H9 (cell line): ENCODE results near the gene LEMD1. TPM values are rescaled to one million over a fixed set of nuclear protein-coding genes. Genes with fewer than 3 reads are reported as not detected.

Experiments used
- DNase-seq: peaks from one replicate; pipeline ENCODE4 v3.0.0-alpha.2; 2017
- H2AFZ ChIP-seq: one replicate; pipeline ENCODE4 v1.6.1; 2013; ENCODE audit warnings: mild to moderate bottlenecking, low read length, control low read depth, moderate library complexity
- H2AK5ac ChIP-seq: 2 replicates; pipeline ENCODE4 v1.6.1; 2013; ENCODE audit warnings: low read length, control low read depth, mixed read lengths; ENCODE audit not compliant: insufficient read length
- H2BK120ac ChIP-seq: one replicate; pipeline ENCODE4 v1.6.1; 2013; ENCODE audit warnings: low read depth, mild to moderate bottlenecking, low read length, control low read depth, inconsistent platforms; ENCODE audit not compliant: poor library complexity, severe bottlenecking
- H2BK12ac ChIP-seq: 2 replicates; pipeline ENCODE4 v1.6.1; 2013; ENCODE audit warnings: low read length, control low read depth, mixed read lengths, low read depth; ENCODE audit not compliant: insufficient read length
- H2BK15ac ChIP-seq: 2 replicates; pipeline ENCODE4 v1.6.1; 2013; ENCODE audit warnings: low read depth, low read length, control low read depth
- H2BK20ac ChIP-seq: one replicate; pipeline ENCODE4 v1.6.1; 2013; ENCODE audit warnings: low read depth, mild to moderate bottlenecking, low read length, control low read depth, inconsistent platforms; ENCODE audit not compliant: poor library complexity, severe bottlenecking
- H2BK5ac ChIP-seq: 2 replicates; pipeline ENCODE4 v1.6.1; 2013; ENCODE audit warnings: low read length, control low read depth, mixed read lengths; ENCODE audit not compliant: insufficient read length
- H3K14ac ChIP-seq: 2 replicates; pipeline ENCODE4 v1.6.1; 2013; ENCODE audit warnings: low read length, control low read depth; ENCODE audit not compliant: insufficient read depth
- H3K18ac ChIP-seq: 2 replicates; pipeline ENCODE4 v1.6.1; 2013; ENCODE audit warnings: low read depth, mild to moderate bottlenecking, mixed read lengths, low read length, control low read depth; ENCODE audit not compliant: insufficient read length
- H3K23ac ChIP-seq: 2 replicates; pipeline ENCODE4 v1.6.1; 2013; ENCODE audit warnings: low read length, control low read depth, mixed read lengths, low read depth; ENCODE audit not compliant: insufficient read length
- H3K23me2 ChIP-seq: 2 replicates; pipeline ENCODE4 v1.6.1; 2013; ENCODE audit warnings: low read depth, mild to moderate bottlenecking, mixed read lengths, low read length, control low read depth; ENCODE audit not compliant: insufficient read length, poor library complexity, severe bottlenecking
- H3K27ac ChIP-seq: 2 replicates; pipeline ENCODE4 v1.5.1; 2013; ENCODE audit warnings: low read length, control low read depth, mixed read lengths, low read depth; ENCODE audit not compliant: insufficient read length
- H3K27me3 ChIP-seq: 2 replicates; pipeline ENCODE4 v1.6.1; 2013; ENCODE audit warnings: low read length, control low read depth, inconsistent platforms; ENCODE audit not compliant: insufficient read depth
- H3K4ac ChIP-seq: 2 replicates; pipeline ENCODE4 v1.6.1; 2013; ENCODE audit warnings: low read depth, mild to moderate bottlenecking, control low read depth, inconsistent platforms, low read length, moderate library complexity
- H3K4me1 ChIP-seq: 2 replicates; pipeline ENCODE4 v1.6.1; 2013; ENCODE audit warnings: low read length, control low read depth, inconsistent platforms; ENCODE audit not compliant: insufficient read depth
- H3K4me2 ChIP-seq: 2 replicates; pipeline ENCODE4 v1.6.1; 2013; ENCODE audit warnings: low read length, control low read depth, mixed read lengths; ENCODE audit not compliant: insufficient read length, insufficient read depth
- H3K56ac ChIP-seq: 2 replicates; pipeline ENCODE4 v1.6.1; 2013; ENCODE audit warnings: low read depth, mild to moderate bottlenecking, mixed read lengths, low read length, control low read depth; ENCODE audit not compliant: insufficient read length
- H3K79me1 ChIP-seq: 2 replicates; pipeline ENCODE4 v1.6.1; 2013; ENCODE audit warnings: low read depth, mild to moderate bottlenecking, moderate library complexity, low read length, control low read depth, inconsistent platforms; ENCODE audit not compliant: insufficient read depth, poor library complexity, severe bottlenecking
- H3K79me2 ChIP-seq: 2 replicates; pipeline ENCODE4 v1.6.1; 2013; ENCODE audit warnings: low read length, control low read depth, inconsistent platforms; ENCODE audit not compliant: insufficient read depth
- H3K9ac ChIP-seq: 2 replicates; pipeline ENCODE4 v1.6.1; 2013; ENCODE audit warnings: low read length, control low read depth, mixed read lengths; ENCODE audit not compliant: insufficient read length; ENCODE audit errors: extremely low read depth
- H3K9me3 ChIP-seq: one replicate; pipeline ENCODE4 v1.6.1; 2013; ENCODE audit warnings: low read depth, low read length, inconsistent platforms; ENCODE audit not compliant: control insufficient read depth
- H3T11ph ChIP-seq: one replicate; pipeline ENCODE4 v1.6.1; 2013; ENCODE audit warnings: mild to moderate bottlenecking, low read length, control low read depth, inconsistent platforms
- H4K20me1 ChIP-seq: one replicate; pipeline ENCODE4 v1.6.1; 2013; ENCODE audit not compliant: control insufficient read depth, insufficient read length, insufficient read depth
- H4K5ac ChIP-seq: 2 replicates; pipeline ENCODE4 v1.6.1; 2013; ENCODE audit warnings: low read depth, mild to moderate bottlenecking, mixed read lengths, low read length, control low read depth; ENCODE audit not compliant: insufficient read length
- H4K8ac ChIP-seq: replicated peaks from 2 replicates; pipeline ENCODE4 v1.6.1; 2013; ENCODE audit warnings: low read length, control low read depth, mixed read lengths, low read depth; ENCODE audit not compliant: insufficient read length
- H4K91ac ChIP-seq: 2 replicates; pipeline ENCODE4 v1.6.1; 2013; ENCODE audit warnings: low read depth, mild to moderate bottlenecking, moderate library complexity, mixed read lengths, low read length, control low read depth; ENCODE audit not compliant: insufficient read length
- H3K27ac Mint-ChIP-seq, 3 experiments: 2 replicates in 2 of 3; 3 replicates in 1 of 3; pipeline ENCODE4 v1.8.0; 2020 to 2021; ENCODE audit warnings: mixed read lengths in 3 of 3, mild to moderate bottlenecking in 1 of 3, moderate library complexity in 1 of 3
- H3K27me3 Mint-ChIP-seq: 2 replicates; pipeline ENCODE4 v1.8.0; 2021; ENCODE audit warnings: low read depth, mild to moderate bottlenecking, moderate library complexity, mixed read lengths
- H3K36me3 Mint-ChIP-seq, 3 experiments: 2 replicates in 2 of 3; 3 replicates in 1 of 3; pipeline ENCODE4 v1.8.0; 2020 to 2021; ENCODE audit warnings: low read depth in 3 of 3, mixed read lengths in 3 of 3; ENCODE audit not compliant: insufficient read depth in 1 of 3
- H3K4me1 Mint-ChIP-seq, 2 experiments: 2 replicates each; pipeline ENCODE4 v1.8.0; 2020; ENCODE audit warnings: mixed read lengths in 2 of 2
- H3K4me3 Mint-ChIP-seq, 2 experiments: 2 replicates in 1 of 2; 3 replicates in 1 of 2; pipeline ENCODE4 v1.8.0; 2020 to 2021; ENCODE audit warnings: mild to moderate bottlenecking in 2 of 2, mixed read lengths in 2 of 2, moderate library complexity in 1 of 2
- H3K9me3 Mint-ChIP-seq, 2 experiments: 2 replicates in 1 of 2; 3 replicates in 1 of 2; pipeline ENCODE4 v1.8.0; 2020; ENCODE audit warnings: mild to moderate bottlenecking in 2 of 2, mixed read lengths in 2 of 2, moderate library complexity in 1 of 2
- CTCF ChIP-seq: fragments of 200-600 bp; sonication (generic); conservative IDR thresholded peaks from 3 replicates; pipeline ENCODE4 v1.8.0; 2021; ENCODE audit warnings: antibody characterized with exemption, mild to moderate bottlenecking
- WGBS: extraction: QIAGEN DNeasy Blood & Tissue Kit; methylation state at CpG from one replicate; pipeline ENCODE4 v1.1.7; 2013; ENCODE audit warnings: missing lambda C conversion rate, low lambda C conversion rate, mixed read lengths; ENCODE audit not compliant: insufficient read length; ENCODE audit errors: extremely low coverage; 5-methylcytosine and 5-hydroxymethylcytosine counted together
- total RNA-seq: library from RNA; stranded (reverse); gene quantifications from 2 replicates; pipeline ENCODE4 v1.2.1, GENCODE V29; 2021

Gene LEMD1
- total RNA-seq, 1 experiment from 2014 or later: 11.8 TPM

- H3K4me3 Mint-ChIP-seq: no peak overlapping the region
- no peak overlapping the region for H4K8ac ChIP-seq
- H2AK5ac ChIP-seq: no peak overlapping the region
- H3K18ac ChIP-seq: no peak overlapping the region
- H3K27me3 Mint-ChIP-seq: peaks cover 3% of the 10 kb centered on the region
- no peak overlapping the region for H2BK5ac ChIP-seq
- H3K27ac ChIP-seq: no peak overlapping the region
- no peak overlapping the region for H2BK15ac ChIP-seq
- H3K4me1 Mint-ChIP-seq: peaks cover 85 to 90% of the 10 kb centered on the region in 2 experiments
- no peak overlapping the region for H3K4me2 ChIP-seq
- H3K9ac ChIP-seq: no peak overlapping the region
- no peak overlapping the region for H2BK120ac ChIP-seq
- H3K79me1 ChIP-seq: no peaks in the 10 kb centered on the region
- H2AFZ ChIP-seq: no peak overlapping the region
- DNase-seq: no peak
- H3K14ac ChIP-seq: no peak overlapping the region
- H4K5ac ChIP-seq: no peak overlapping the region
- H3K9me3 ChIP-seq: no peaks in the 10 kb centered on the region
- no peak overlapping the region for H3K23ac ChIP-seq
- H3K36me3 Mint-ChIP-seq: no peaks in the 10 kb centered on the region; a peak in 1 of 7 replicates
- H3K4me1 ChIP-seq: peaks cover 16% of the 10 kb centered on the region; the same call in 1 of the 2 replicates
- no peak overlapping the region for H2BK12ac ChIP-seq
- no peak for TF ChIP-seq CTCF
- no CpG with 5 or more reads among the region's 4 CpGs for WGBS
- H4K91ac ChIP-seq: no peak overlapping the region
- no peaks in the 10 kb centered on the region for H4K20me1 ChIP-seq
- no peaks in the 10 kb centered on the region for H3K27me3 ChIP-seq
- no peaks in the 10 kb centered on the region for H3K79me2 ChIP-seq
- no peak overlapping the region; a peak in 1 of 7 replicates for H3K27ac Mint-ChIP-seq
- no peak overlapping the region for H2BK20ac ChIP-seq
- H3K4ac ChIP-seq: no peak overlapping the region
- no peak overlapping the region for H3T11ph ChIP-seq
- H3K23me2 ChIP-seq: no peaks in the 10 kb centered on the region
- no peak overlapping the region for H3K56ac ChIP-seq
- no peaks in the 10 kb centered on the region for H3K9me3 Mint-ChIP-seq
Measured at GRCh38 chr1:205353191-205353590, 68.7 kb downstream of the LEMD1 start.
